ENCODE measurements around the gene SLC22A7.

Gene SLC22A7

GRCh38 chr6:43268355-43268700 is 29.7 kb upstream of the SLC22A7 start:
- TF ChIP-seq POLR2AphosphoS5 (IDR thresholded peaks at IDR 0.05; ENCODE audit: low read depth, low read length) (no peak), POLR2A (IDR thresholded peaks at IDR 0.05; ENCODE audit: low read depth, low read length) (no peak), TAF1 (IDR thresholded peaks at IDR 0.05; ENCODE audit: borderline replicate concordance, low read depth, low read length) (no peak)
- DNase-seq (ENCODE audit: insufficient read length) (no peak), FAIRE-seq (no peak)

GRCh38 chr6:43268782-43269272 is 29.2 kb upstream of the SLC22A7 start:
- no peak for DNase-seq (ENCODE audit: insufficient read length)
- no peak for TF ChIP-seq TAF1 (IDR thresholded peaks at IDR 0.05; ENCODE audit: borderline replicate concordance, low read depth, low read length)
- TF ChIP-seq POLR2AphosphoS5 (IDR thresholded peaks at IDR 0.05; ENCODE audit: low read depth, low read length), result no peak
- no peak for TF ChIP-seq POLR2A (IDR thresholded peaks at IDR 0.05; ENCODE audit: low read depth, low read length)
- FAIRE-seq, result no peak

GRCh38 chr6:43269273-43270007 is 28.6 kb upstream of the SLC22A7 start:
- TF ChIP-seq POLR2A (IDR thresholded peaks at IDR 0.05; ENCODE audit: low read depth, low read length) (no peak), POLR2AphosphoS5 (IDR thresholded peaks at IDR 0.05; ENCODE audit: low read depth, low read length) (no peak), TAF1 (IDR thresholded peaks at IDR 0.05; ENCODE audit: borderline replicate concordance, low read depth, low read length) (no peak)
- DNase-seq (ENCODE audit: insufficient read length) (no peak), FAIRE-seq (no peak)

DNA sequence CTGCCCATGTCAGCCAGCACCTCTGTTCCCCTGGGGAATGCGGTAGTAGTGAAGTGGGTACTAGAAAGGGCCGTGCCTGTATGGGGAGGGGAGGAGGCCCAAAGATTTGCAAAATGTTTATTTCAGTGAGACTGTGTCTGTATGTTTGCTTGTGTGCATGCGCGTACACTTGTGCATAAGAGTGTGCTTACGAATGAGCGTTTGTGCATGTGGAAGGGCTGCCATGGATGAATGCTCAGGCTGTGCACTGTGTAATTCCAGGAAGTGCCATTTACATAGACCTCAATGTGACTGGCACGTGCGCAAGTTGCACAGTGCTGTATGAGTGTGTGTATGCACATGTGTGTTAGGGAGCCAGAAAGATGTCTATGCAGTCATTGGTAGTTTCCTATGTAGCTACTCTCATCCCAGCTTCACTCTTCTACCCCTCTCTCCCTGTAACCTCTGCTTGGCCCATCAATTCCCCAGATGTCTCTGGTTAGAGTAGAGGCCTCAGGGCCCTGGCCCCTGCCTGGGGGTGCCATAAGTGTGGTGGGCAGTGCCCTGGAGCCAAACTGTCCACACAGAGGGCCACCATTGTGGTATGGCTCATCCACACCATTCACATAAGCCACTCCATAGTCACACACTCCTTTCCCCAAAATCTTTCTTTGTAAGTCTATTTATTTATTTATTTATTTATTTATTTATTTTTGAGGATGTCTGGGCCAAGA is 26.8 kb upstream of the SLC22A7 start:
- no peak for TF ChIP-seq POLR2AphosphoS5 (IDR thresholded peaks at IDR 0.05; ENCODE audit: low read depth, low read length)
- TF ChIP-seq TAF1 (IDR thresholded peaks at IDR 0.05; ENCODE audit: borderline replicate concordance, low read depth, low read length), result no peak
- FAIRE-seq, result peak; percentile 44
- DNase-seq (ENCODE audit: insufficient read length), result no peak

GRCh38 chr6:43271944-43272343 is 26.1 kb upstream of the SLC22A7 start:
- DNase-seq (ENCODE audit: insufficient read length) (no peak), FAIRE-seq (no peak)
- TF ChIP-seq POLR2A (IDR thresholded peaks at IDR 0.05; ENCODE audit: low read depth, low read length) (no peak), TAF1 (IDR thresholded peaks at IDR 0.05; ENCODE audit: borderline replicate concordance, low read depth, low read length) (no peak), POLR2AphosphoS5 (IDR thresholded peaks at IDR 0.05; ENCODE audit: low read depth, low read length) (no peak)

GRCh38 chr6:43273707-43274106 is 24.4 kb upstream of the SLC22A7 start:
- FAIRE-seq (no peak), DNase-seq (ENCODE audit: insufficient read length) (no peak)
- TF ChIP-seq POLR2AphosphoS5 (IDR thresholded peaks at IDR 0.05; ENCODE audit: low read depth, low read length) (no peak), TAF1 (IDR thresholded peaks at IDR 0.05; ENCODE audit: borderline replicate concordance, low read depth, low read length) (no peak), POLR2A (IDR thresholded peaks at IDR 0.05; ENCODE audit: low read depth, low read length) (no peak)

GRCh38 chr6:43274127-43274915 is 23.7 kb upstream of the SLC22A7 start:
- no peak for DNase-seq (ENCODE audit: insufficient read length)

GRCh38 chr6:43274916-43275597 is 23.0 kb upstream of the SLC22A7 start:
- DNase-seq (ENCODE audit: insufficient read length) (peak; percentile 55), FAIRE-seq (no peak)
- TF ChIP-seq TAF1 (IDR thresholded peaks at IDR 0.05; ENCODE audit: borderline replicate concordance, low read depth, low read length), result no peak
- no peak for TF ChIP-seq POLR2A (IDR thresholded peaks at IDR 0.05; ENCODE audit: low read depth, low read length)
- no peak for TF ChIP-seq POLR2AphosphoS5 (IDR thresholded peaks at IDR 0.05; ENCODE audit: low read depth, low read length)

More at GRCh38 chr6:43274127-43274915, 23.7 kb upstream of the SLC22A7 start:
- no peak for FAIRE-seq
- TF ChIP-seq POLR2AphosphoS5 (IDR thresholded peaks at IDR 0.05; ENCODE audit: low read depth, low read length), result no peak
- TF ChIP-seq TAF1 (IDR thresholded peaks at IDR 0.05; ENCODE audit: borderline replicate concordance, low read depth, low read length), result no peak
- TF ChIP-seq POLR2A (IDR thresholded peaks at IDR 0.05; ENCODE audit: low read depth, low read length), result no peak

- TF ChIP-seq POLR2AphosphoS5 (IDR thresholded peaks at IDR 0.05; ENCODE audit: low read depth, low read length) (no peak), TAF1 (IDR thresholded peaks at IDR 0.05; ENCODE audit: borderline replicate concordance, low read depth, low read length) (no peak), POLR2A (IDR thresholded peaks at IDR 0.05; ENCODE audit: low read depth, low read length) (no peak)
- no peak for DNase-seq (ENCODE audit: insufficient read length)
- FAIRE-seq, result peak; percentile 74
Observed at GRCh38 chr6:43275801-43276576, 22.1 kb upstream of the SLC22A7 start.

- no peak for TF ChIP-seq TAF1 (IDR thresholded peaks at IDR 0.05; ENCODE audit: borderline replicate concordance, low read depth, low read length)
- TF ChIP-seq POLR2A (IDR thresholded peaks at IDR 0.05; ENCODE audit: low read depth, low read length), result no peak
- TF ChIP-seq POLR2AphosphoS5 (IDR thresholded peaks at IDR 0.05; ENCODE audit: low read depth, low read length), result no peak
- no peak for FAIRE-seq
- DNase-seq (ENCODE audit: insufficient read length), result no peak
Observed at GRCh38 chr6:43276577-43277305, 21.3 kb upstream of the SLC22A7 start.
